Choroid plexus epithelial cell (primary cell): ENCODE data around the gene TMA7B.

Source experiments
- DNase-seq: peaks from one replicate; pipeline ENCODE4 v3.0.0-alpha.2; 2010; ENCODE audit warnings: low read depth
- H3K4me3 ChIP-seq: 2 replicates; pipeline ENCODE4 v1.5.1; 2011; ENCODE audit warnings: low read depth, mild to moderate bottlenecking, control low read depth, low read length, moderate library complexity
- TF ChIP-seq, protein P1 (sequence below): conservative IDR thresholded peaks from 2 replicates; pipeline ENCODE4 v1.5.1; 2011; ENCODE audit warnings: low read depth, mild to moderate bottlenecking, control low read depth, inconsistent platforms, low read length, moderate library complexity

TMA7B gene

DNA sequence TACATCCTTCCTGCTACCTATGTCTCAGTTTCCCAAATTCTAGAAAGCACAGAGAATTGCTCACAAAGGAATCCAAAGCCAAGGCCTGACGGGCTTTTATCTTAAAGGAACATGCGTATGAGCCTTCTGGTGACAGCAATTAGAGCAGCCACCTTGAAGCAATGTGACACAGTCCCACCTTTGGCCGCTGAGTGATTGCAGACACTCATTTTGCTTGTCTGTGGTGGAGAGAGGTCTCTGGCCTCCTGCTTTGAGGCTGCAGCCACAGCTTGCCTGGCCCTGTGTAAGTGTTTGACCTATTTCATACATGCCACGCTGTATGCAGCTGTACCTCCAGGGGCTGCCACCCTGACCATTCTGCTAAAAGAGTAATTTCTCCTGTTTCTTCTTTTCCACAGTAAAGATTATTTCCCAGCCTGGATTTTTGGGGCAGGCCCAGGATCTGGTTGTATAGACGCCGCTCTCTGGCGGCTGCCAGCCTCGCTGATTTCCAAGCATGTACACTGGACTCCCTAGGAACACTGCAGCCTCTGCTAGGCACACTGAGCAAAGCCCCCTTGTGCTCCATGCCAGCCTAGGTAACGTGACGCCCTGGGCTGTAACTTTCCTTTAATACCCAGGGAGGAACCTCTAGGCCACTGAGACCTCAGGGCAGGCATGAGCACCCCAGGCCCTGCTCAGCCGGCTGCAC is 1.1 kb upstream of the TMA7B start:
- H3K4me3 ChIP-seq, result no peak overlapping the region
- no peak for DNase-seq
- TF ChIP-seq, protein P1, sequence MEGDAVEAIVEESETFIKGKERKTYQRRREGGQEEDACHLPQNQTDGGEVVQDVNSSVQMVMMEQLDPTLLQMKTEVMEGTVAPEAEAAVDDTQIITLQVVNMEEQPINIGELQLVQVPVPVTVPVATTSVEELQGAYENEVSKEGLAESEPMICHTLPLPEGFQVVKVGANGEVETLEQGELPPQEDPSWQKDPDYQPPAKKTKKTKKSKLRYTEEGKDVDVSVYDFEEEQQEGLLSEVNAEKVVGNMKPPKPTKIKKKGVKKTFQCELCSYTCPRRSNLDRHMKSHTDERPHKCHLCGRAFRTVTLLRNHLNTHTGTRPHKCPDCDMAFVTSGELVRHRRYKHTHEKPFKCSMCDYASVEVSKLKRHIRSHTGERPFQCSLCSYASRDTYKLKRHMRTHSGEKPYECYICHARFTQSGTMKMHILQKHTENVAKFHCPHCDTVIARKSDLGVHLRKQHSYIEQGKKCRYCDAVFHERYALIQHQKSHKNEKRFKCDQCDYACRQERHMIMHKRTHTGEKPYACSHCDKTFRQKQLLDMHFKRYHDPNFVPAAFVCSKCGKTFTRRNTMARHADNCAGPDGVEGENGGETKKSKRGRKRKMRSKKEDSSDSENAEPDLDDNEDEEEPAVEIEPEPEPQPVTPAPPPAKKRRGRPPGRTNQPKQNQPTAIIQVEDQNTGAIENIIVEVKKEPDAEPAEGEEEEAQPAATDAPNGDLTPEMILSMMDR, result no peak

DNA sequence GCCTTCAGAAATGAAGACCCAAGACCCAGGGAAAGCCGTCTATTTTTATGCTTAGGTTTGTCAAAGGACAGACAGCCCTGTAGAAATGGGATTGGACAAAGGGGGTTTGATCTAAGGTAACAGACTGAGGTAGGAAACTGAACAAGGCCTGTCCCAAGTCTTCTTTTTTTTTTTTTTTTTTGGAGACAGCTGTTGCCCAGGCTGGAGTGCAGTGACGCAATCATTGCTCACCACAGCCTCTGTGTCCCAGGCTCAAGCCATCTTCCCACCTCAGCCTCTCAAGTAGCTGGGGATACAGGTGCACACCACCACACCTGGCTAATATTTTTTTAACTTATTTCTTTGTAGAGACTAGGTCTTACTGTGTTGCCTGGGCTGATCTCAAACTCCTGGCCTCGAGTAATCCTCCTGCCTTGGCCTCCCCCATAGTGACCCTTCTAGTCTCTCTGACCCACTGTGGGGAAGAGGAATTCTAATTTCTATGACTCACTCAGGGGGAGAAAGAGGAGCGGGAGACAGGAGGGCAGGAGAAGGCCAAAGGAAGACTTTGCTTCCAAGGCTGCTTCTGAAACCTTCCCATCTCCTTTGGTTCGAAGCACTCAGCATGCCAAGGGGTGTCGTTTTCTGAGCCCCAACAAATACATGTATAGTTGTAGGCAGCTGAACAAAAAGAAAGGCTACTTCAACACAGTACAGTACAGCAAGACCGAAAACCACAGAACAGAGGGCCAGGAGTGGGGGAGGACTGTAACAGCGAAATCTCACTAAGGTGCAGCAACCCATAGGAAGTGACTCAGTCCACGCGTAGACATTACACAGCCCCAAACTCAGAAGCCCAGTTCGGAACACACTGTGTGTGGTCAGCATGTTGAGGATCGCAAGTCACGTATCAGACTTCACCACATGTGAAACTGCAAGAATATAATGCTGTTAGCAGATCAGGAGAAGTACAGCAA is 872 bp downstream of the TMA7B start:
- H3K4me3 ChIP-seq, result no peak overlapping the region
- TF ChIP-seq, protein P1, result no peak
- peak; percentile 99 for DNase-seq

DNA sequence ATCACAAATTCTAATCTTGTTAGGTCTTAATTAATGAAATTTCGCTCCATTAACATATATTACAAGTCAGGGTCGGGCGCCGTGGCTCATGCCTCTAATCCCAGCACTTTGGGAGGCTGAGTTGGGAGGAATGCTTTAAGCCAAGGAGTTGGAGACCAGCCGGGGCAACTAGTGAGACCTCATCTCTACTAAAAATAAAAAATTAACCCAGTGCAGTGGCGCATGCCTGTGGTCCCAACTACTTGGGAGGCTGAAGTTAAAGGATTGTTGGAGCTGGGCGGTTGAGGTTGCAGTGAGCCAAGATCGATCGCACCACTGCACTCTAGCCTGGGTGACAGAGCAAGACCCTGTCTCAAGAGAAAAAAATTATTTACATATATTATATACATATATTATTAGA is 1.9 kb downstream of the TMA7B start:
- no peak for DNase-seq
- no peak overlapping the region for H3K4me3 ChIP-seq
- TF ChIP-seq, protein P1, result no peak

DNA sequence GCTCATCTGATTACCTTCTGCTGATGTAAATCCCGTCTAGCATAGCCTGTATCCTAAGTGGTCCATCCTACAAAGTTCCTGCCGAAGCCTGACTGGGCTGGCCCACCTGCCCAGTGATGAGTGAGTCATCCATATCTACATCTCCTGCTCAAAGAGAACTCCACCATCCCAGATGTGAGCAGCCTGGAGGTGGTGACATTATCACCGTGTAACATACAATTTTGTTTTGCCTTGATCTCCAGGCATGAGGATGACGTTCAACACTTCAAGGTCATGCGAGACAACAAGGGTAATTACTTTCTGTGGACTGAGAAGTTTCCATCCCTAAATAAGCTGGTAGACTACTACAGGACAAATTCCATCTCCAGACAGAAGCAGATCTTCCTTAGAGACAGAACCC is 5.6 kb downstream of the TMA7B start:
- no peak overlapping the region for H3K4me3 ChIP-seq
- DNase-seq, result no peak
- TF ChIP-seq, protein P1, result no peak

DNA sequence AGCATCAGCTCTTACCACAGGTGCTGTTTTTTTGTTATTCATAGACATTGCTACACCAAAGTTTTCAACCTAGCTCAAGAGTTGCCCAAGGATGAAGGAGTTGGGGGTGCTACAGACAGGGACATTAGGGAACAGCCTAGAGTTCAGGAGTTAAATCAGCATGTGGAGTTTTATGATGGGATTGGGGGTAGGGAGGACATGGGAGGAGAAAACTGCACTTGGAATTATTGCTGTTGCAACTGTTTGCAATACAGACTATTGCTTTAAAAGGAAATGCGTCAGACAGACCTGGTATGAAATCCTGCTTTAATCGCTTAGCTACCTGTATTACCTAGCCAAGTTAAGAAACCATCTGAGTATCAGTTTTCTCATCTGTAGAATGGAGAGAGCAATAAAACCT is 6.3 kb downstream of the TMA7B start:
- TF ChIP-seq, protein P1, result no peak
- no peak overlapping the region for H3K4me3 ChIP-seq
- DNase-seq, result no peak

DNA sequence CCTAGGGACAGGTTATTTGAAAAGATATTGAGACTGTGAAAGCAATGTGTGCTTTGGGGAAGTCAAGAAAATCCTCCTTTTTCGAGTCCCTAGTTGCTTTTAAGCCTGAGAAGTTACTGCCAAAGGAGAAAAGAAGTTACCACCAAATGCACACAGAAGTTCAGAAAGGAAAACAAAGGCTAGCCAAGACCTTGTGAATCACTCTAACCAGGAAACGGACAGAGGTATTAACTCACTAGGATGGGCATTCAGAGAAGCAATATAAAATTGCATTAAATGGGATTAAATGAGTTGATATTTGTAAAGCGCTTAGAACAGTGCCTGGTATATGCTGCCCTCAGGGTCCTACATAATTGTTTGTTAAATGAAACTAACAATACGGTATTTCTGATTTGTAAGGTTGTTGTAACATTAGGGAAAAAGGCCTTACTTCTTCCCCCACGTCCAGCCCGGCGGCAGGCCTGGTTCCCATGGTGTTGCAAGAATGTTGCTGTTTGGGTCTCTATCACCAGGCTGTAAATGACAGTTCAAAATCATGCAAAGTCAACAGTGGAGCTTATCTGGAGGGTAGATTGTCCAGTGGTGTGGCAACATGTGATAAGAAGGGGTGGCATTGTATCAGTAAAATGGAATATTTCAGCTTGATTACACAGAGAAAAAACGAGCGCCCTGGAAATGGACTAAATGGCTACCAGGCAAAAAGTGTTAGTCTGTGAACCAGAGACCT is 7.1 kb downstream of the TMA7B start:
- DNase-seq, result peak; percentile 69
- no peak overlapping the region for H3K4me3 ChIP-seq
- TF ChIP-seq, protein P1, result no peak
